ENCODE data around the gene CDH3. TPM values are rescaled to one million over a fixed set of nuclear protein-coding genes. Genes with fewer than 3 reads are reported as not detected.
"Not testable (repeated sequence)": the region's sequence is repeated elsewhere in the genome, so short reads cannot be mapped to it uniquely, and the experiment has no call there.

Gene CDH3
- total and polyA plus RNA-seq, 8 donors, result 1.6 to 28.6 (median 5.0) TPM; not detected in 2

DNA sequence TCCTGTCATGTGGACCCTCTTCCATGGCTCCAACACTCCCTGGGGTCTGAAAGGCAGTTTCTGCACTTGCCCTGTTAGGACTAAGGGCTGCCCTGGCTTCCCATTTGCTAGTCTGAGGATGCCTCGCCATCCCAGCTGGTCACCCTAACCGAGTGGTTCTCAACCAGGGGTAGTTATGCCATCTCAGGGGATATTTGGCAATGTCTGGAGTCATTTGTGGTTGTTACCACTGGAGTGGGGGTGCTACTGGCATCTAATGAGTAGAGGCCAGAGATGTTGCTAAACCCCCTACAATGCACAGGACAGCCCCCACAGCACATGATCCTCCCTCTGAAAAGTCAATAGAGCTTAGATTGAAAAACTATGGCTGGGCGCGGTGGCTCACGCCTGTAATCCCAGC, 65.1 kb downstream of the CDH3 start:
- 79 to 95% (median 94%) methylated on average over 5 of the region's 5 CpGs for WGBS, 5 donors
- no peak overlapping the region for H3K4me3 ChIP-seq
- no peak overlapping the region for H3K27ac ChIP-seq
- intact Hi-C loops (cut with DNase I; ENCODE audit: low total_unique reads), result no loop called here
- no peaks in the 10 kb centered on the region for H3K36me3 ChIP-seq
- no peak for TF ChIP-seq POLR2A (IDR thresholded peaks at IDR 0.05)
- TF ChIP-seq EP300 (IDR thresholded peaks at IDR 0.05), result no peak
- TF ChIP-seq POLR2AphosphoS5 (IDR thresholded peaks at IDR 0.05), result no peak
- no peak for TF ChIP-seq CTCF (IDR thresholded peaks at IDR 0.05)
- H3K27me3 ChIP-seq, result peaks cover 0 to 18% (median 0%) of the 10 kb centered on the region in 3 donors
- H3K9me3 ChIP-seq, result no peaks in the 10 kb centered on the region
- DNase-seq, result no peak
- peaks cover 0 to 21% (median 13%) of the 10 kb centered on the region in 4 donors for H3K4me1 ChIP-seq

DNA sequence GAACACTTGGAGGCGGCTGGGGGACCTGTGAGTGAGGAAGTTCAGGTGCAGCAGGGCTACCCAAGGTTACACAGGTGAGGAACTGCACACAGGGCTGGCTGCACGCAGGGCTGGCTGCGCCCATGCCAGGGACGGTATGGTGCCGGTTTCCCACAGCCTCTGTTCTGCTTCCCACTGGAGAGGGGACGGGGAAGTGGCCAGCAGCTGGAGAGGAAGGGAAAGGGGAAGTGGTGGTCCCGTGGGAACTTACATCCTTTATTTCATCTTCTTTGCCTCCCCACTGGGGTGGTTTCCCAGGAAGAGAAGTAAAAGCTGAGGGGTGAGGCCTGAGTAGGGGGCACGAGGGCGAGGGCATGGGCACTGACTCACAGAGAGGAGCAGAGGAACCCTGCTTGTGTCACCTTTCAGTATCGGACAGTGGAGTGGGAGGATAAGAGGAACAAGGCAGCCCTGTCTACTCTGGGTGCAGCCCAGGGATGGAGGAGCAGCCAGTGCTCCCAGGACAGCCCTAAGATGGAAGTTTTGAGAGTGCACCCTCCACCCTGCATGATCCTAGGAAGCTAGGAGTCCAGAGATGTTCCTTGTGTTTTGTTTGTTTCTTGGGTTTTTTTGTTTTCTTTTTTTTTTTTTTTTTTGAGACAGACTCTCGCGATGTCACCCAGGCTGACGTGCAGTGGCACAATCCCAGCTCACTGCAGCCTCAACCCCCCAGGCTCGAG, 66.5 kb downstream of the CDH3 start:
- Histone ChIP-seq H3K27me3 (peaks cover 0 to 18% (median 0%) of the 10 kb centered on the region in 3 donors), H3K9me3 (no peaks in the 10 kb centered on the region), H3K4me3 (no peak overlapping the region), H3K27ac (no peak overlapping the region), H3K36me3 (no peaks in the 10 kb centered on the region), H3K4me1 (peaks cover 0 to 21% (median 13%) of the 10 kb centered on the region in 4 donors)
- peak in 1 of 2 donors; percentile 28 for DNase-seq
- 46 to 63% (median 55%) methylated on average over 14 of the region's 14 CpGs for WGBS, 5 donors
- intact Hi-C loops (cut with DNase I; ENCODE audit: low total_unique reads), result no loop called here
- TF ChIP-seq EP300 (IDR thresholded peaks at IDR 0.05), result no peak

GRCh38 chr16:68713361-68713760, 68.3 kb downstream of the CDH3 start:
- no peak overlapping the region for H3K27ac ChIP-seq
- H3K36me3 ChIP-seq, result no peaks in the 10 kb centered on the region
- peaks cover 0 to 9% (median 0%) of the 10 kb centered on the region in 4 donors for H3K9me3 ChIP-seq
- intact Hi-C loops (cut with DNase I; ENCODE audit: low total_unique reads), result no loop called here
- DNase-seq, result peak in 1 of 2 donors; percentile 23
- no peak overlapping the region for H3K4me3 ChIP-seq
- H3K4me1 ChIP-seq, result peaks cover 0 to 10% (median 4%) of the 10 kb centered on the region in 4 donors
- WGBS, 5 donors, result 52 to 59% (median 55%) methylated on average over 6 of the region's 6 CpGs
- peaks cover 0 to 18% (median 0%) of the 10 kb centered on the region in 3 donors for H3K27me3 ChIP-seq
- TF ChIP-seq EP300 (IDR thresholded peaks at IDR 0.05) (no peak), POLR2A (IDR thresholded peaks at IDR 0.05) (no peak), CTCF (IDR thresholded peaks at IDR 0.05) (no peak)

- intact Hi-C loops (cut with DNase I; ENCODE audit: low total_unique reads), result no loop called here
Measured at GRCh38 chr16:68715471-68715870, 70.4 kb downstream of the CDH3 start.

GRCh38 chr16:68716516-68716915, 71.4 kb downstream of the CDH3 start:
- H3K27ac ChIP-seq; H3K27me3 ChIP-seq; intact Hi-C loops (cut with DNase I; ENCODE audit: low total_unique reads); H3K36me3 ChIP-seq; H3K4me1 ChIP-seq; DNase-seq; H3K9me3 ChIP-seq; H3K4me3 ChIP-seq: not testable (repeated sequence)
- WGBS, 5 donors, result 64 to 90% (median 71%) methylated on average over 4 of the region's 4 CpGs

More at GRCh38 chr16:68715471-68715870, 70.4 kb downstream of the CDH3 start:
- Histone ChIP-seq H3K27me3 (peaks cover 0 to 10% (median 0%) of the 10 kb centered on the region in 3 donors), H3K9me3 (peaks cover 0 to 9% (median 0%) of the 10 kb centered on the region in 4 donors), H3K4me3 (no peak overlapping the region), H3K4me1 (peaks cover 0 to 7% (median 4%) of the 10 kb centered on the region in 4 donors), H3K36me3 (no peaks in the 10 kb centered on the region), H3K27ac (no peak overlapping the region)
- 64 to 80% (median 70%) methylated on average over 5 of the region's 5 CpGs for WGBS, 5 donors
- DNase-seq, result peak in 1 of 2 donors; percentile 31
- no peak for TF ChIP-seq CTCF (IDR thresholded peaks at IDR 0.05)
- no peak for TF ChIP-seq POLR2A (IDR thresholded peaks at IDR 0.05)
- no peak for TF ChIP-seq POLR2AphosphoS5 (IDR thresholded peaks at IDR 0.05)
- no peak for TF ChIP-seq EP300 (IDR thresholded peaks at IDR 0.05)

Data from stomach (tissue), 9 donors.